HepG2 (cell line): ENCODE measurements around the gene LYG2. TPM values are rescaled to one million over a fixed set of nuclear protein-coding genes. Genes with fewer than 3 reads are reported as not detected.

ENCODE experiments used
- BCL6 ChIP-seq: IDR thresholded peaks from 2 replicates; pipeline ENCODE4 v1.6.1; 2016; ENCODE audit warnings: missing genetic modification reagents, missing compliant biosample characterization
- CEBPB ChIP-seq: IDR thresholded peaks from 2 replicates; pipeline ENCODE4 v1.6.1; 2011; ENCODE audit warnings: low read depth, low read length, improper control_type of control experiment, borderline replicate concordance
- HMG20A ChIP-seq: IDR thresholded peaks from 2 replicates; pipeline ENCODE4 v1.6.1; 2016; ENCODE audit warnings: borderline replicate concordance
- JUN ChIP-seq: sonication (generic); formaldehyde crosslinking; IDR thresholded peaks from 2 replicates; pipeline ENCODE4 v1.4.0; 2020; ENCODE audit warnings: mild to moderate bottlenecking, missing genetic modification reagents
- KAT8 ChIP-seq: IDR thresholded peaks from 2 replicates; pipeline ENCODE4 v1.6.1; 2016; ENCODE audit warnings: missing genetic modification reagents, missing compliant biosample characterization
- MXI1 ChIP-seq: IDR thresholded peaks from 3 replicates; pipeline ENCODE4 v1.6.1; 2012; ENCODE audit warnings: low read depth, low read length, inconsistent platforms, borderline replicate concordance
- NCOA2 ChIP-seq: sonication (generic); formaldehyde crosslinking; IDR thresholded peaks from 2 replicates; pipeline ENCODE4 v1.8.0; 2022; ENCODE audit warnings: inconsistent platforms
- SOX13 ChIP-seq, 3 experiments: fragments of 450-650 bp in 1 of 3; sonication (generic) in 1 of 3; formaldehyde crosslinking in 1 of 3; IDR thresholded peaks in 2 of 3; conservative IDR thresholded peaks in 1 of 3; 2 replicates each; pipeline versions ENCODE4 v1.5.0 to v1.6.1; 2016 to 2020; ENCODE audit warnings: antibody characterized with exemption in 1 of 3, mild to moderate bottlenecking in 1 of 3, missing compliant biosample characterization in 1 of 3, missing genetic modification reagents in 1 of 3, moderate library complexity in 1 of 3
- SOX5 ChIP-seq: IDR thresholded peaks from 2 replicates; pipeline ENCODE4 v1.6.1; 2016; ENCODE audit warnings: borderline replicate concordance
- TMF1 ChIP-seq: sonication (generic); formaldehyde crosslinking; IDR thresholded peaks from 2 replicates; pipeline ENCODE4 v1.8.1; 2022; ENCODE audit warnings: low read depth, missing genetic modification reagents
- ZNF3 ChIP-seq: IDR thresholded peaks from 2 replicates; pipeline ENCODE4 v1.7.0; 2017; ENCODE audit warnings: inconsistent platforms
- ZNF607 ChIP-seq: sonication (generic); formaldehyde crosslinking; IDR thresholded peaks from 2 replicates; pipeline ENCODE4 v1.5.1; 2020; ENCODE audit warnings: missing genetic modification reagents, mild to moderate bottlenecking, borderline replicate concordance
- polyA plus RNA-seq, 8 experiments: library from polyadenylated mRNA; depleted of rRNA in 3 of 8; stranded (reverse) in 7 of 8; unstranded in 1 of 8; fragments of >200 nt; fragmentation: Illumina TruSeq in 4 of 8; extraction: Trizol in 4 of 8; gene quantifications; 2 replicates each; pipeline versions ENCODE4 v1.2.1 to v1.2.3, GENCODE V29; 2011 to 2016; ENCODE audit warnings: low read depth in 4 of 8, missing spikeins in 1 of 8, mixed read lengths in 1 of 8; ENCODE audit not compliant: insufficient read depth in 1 of 8
- total RNA-seq, 5 experiments: library from RNA; depleted of rRNA; stranded (reverse); fragments of >200 nt; fragmentation: Illumina TruSeq; extraction: Trizol; gene quantifications; 2 replicates each; pipeline ENCODE4 v1.2.3, GENCODE V29; 2016; ENCODE audit warnings: low read depth in 1 of 5
- TF ChIP-seq, protein P1 (sequence below): sonication (generic); formaldehyde crosslinking; IDR thresholded peaks from 2 replicates; pipeline ENCODE4 v1.5.1; 2020; ENCODE audit warnings: mild to moderate bottlenecking, missing genetic modification reagents
- TF ChIP-seq, protein P2 (sequence below), 2 experiments: fragments of 450-650 bp in 1 of 2; sonication (generic) in 1 of 2; formaldehyde crosslinking; IDR thresholded peaks; 2 replicates each; pipeline versions ENCODE4 v1.5.0 to v1.8.0; 2020 to 2022; ENCODE audit warnings: mild to moderate bottlenecking in 1 of 2, missing genetic modification reagents in 1 of 2
- TF ChIP-seq, protein P3 (sequence below): IDR thresholded peaks from 2 replicates; pipeline ENCODE4 v1.4.0; 2020; ENCODE audit warnings: mild to moderate bottlenecking, missing genetic modification reagents
- TF ChIP-seq, protein P4 (sequence below): sonication (generic); formaldehyde crosslinking; IDR thresholded peaks from 2 replicates; pipeline ENCODE4 v1.5.0; 2020; ENCODE audit warnings: mild to moderate bottlenecking, missing genetic modification reagents

The LYG2 gene
- total and polyA plus RNA-seq, 2 of the 13 experiments (the other 11 are each of a cell fraction or from before 2014, with no cell fraction given), result 0.15 to 0.18 TPM

DNA sequence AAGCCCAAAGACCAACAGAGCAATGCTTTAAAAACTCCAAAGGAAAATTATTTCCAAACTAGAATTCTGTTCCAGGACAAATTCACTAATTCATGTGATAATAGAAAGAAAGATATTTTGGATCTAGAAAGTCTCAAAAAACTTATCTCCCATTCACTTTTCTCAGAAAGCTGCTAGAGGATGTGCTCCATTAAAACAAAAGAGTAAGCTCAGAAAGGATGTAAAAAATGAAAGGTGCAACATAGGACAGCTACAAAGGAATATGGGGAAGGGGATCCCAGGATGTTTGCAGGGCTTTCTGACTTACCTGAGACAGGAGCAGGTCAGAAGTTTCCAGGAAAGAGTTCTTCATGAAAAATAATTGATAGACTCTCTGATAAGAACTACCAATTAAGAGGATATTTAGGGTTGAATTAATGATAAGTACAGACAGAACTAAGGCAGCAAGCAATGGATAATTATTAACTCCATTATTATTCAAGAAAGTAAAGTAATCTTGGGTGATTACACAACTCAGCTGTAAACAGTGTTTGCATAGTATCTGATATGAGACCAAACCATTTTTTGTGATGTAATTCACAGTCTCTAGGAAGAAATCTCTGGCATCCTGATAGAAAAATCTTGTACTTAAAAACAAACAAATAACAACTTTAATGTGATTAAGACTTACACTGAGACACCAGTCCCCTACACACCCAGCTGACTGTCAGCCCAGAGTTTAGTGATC is 24.7 kb upstream of the LYG2 start (continued):
- TF ChIP-seq SOX5 (CRISPR knock-in tag), result peak; percentile 30; the same call in 1 of the 2 replicates
- TF ChIP-seq ZNF607 (CRISPR knock-in tag), result no peak
- peak; percentile 31; the same call in 1 of the 2 replicates for TF ChIP-seq KAT8 (CRISPR knock-in tag)
- peak; percentile 78 for TF ChIP-seq BCL6 (CRISPR knock-in tag)
- TF ChIP-seq TMF1 (CRISPR knock-in tag), result no peak
- TF ChIP-seq, protein P1, sequence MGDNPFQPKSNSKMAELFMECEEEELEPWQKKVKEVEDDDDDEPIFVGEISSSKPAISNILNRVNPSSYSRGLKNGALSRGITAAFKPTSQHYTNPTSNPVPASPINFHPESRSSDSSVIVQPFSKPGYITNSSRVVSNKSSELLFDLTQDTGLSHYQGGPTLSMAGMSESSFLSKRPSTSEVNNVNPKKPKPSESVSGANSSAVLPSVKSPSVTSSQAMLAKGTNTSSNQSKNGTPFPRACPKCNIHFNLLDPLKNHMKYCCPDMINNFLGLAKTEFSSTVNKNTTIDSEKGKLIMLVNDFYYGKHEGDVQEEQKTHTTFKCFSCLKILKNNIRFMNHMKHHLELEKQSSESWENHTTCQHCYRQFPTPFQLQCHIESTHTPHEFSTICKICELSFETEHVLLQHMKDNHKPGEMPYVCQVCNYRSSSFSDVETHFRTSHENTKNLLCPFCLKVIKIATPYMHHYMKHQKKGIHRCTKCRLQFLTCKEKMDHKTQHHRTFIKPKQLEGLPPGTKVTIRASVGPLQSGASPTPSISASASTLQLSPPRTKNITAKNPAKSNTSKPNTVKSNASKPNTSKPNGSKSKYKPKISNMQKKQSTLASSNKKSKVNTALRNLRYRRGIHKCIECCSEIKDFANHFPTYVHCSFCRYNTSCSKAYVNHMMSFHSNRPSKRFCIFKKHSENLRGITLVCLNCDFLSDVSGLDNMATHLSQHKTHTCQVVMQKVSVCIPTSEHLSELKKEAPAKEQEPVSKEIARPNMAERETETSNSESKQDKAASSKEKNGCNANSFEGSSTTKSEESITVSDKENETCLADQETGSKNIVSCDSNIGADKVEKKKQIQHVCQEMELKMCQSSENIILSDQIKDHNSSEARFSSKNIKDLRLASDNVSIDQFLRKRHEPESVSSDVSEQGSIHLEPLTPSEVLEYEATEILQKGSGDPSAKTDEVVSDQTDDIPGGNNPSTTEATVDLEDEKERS, result peak; percentile 98
- TF ChIP-seq HMG20A (CRISPR knock-in tag), result no peak; the same call in 1 of the 2 replicates
- no peak for TF ChIP-seq JUN (CRISPR knock-in tag)
- TF ChIP-seq, protein P2, sequence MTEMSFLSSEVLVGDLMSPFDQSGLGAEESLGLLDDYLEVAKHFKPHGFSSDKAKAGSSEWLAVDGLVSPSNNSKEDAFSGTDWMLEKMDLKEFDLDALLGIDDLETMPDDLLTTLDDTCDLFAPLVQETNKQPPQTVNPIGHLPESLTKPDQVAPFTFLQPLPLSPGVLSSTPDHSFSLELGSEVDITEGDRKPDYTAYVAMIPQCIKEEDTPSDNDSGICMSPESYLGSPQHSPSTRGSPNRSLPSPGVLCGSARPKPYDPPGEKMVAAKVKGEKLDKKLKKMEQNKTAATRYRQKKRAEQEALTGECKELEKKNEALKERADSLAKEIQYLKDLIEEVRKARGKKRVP (CRISPR knock-in tag; IDR thresholded peaks at IDR 0.05), result peak in 1 of 2 experiments; percentile 86; a peak in 2 of 4 replicates
- no peak for TF ChIP-seq MXI1
- TF ChIP-seq ZNF3 (CRISPR knock-in tag), result no peak
- TF ChIP-seq, protein P3, sequence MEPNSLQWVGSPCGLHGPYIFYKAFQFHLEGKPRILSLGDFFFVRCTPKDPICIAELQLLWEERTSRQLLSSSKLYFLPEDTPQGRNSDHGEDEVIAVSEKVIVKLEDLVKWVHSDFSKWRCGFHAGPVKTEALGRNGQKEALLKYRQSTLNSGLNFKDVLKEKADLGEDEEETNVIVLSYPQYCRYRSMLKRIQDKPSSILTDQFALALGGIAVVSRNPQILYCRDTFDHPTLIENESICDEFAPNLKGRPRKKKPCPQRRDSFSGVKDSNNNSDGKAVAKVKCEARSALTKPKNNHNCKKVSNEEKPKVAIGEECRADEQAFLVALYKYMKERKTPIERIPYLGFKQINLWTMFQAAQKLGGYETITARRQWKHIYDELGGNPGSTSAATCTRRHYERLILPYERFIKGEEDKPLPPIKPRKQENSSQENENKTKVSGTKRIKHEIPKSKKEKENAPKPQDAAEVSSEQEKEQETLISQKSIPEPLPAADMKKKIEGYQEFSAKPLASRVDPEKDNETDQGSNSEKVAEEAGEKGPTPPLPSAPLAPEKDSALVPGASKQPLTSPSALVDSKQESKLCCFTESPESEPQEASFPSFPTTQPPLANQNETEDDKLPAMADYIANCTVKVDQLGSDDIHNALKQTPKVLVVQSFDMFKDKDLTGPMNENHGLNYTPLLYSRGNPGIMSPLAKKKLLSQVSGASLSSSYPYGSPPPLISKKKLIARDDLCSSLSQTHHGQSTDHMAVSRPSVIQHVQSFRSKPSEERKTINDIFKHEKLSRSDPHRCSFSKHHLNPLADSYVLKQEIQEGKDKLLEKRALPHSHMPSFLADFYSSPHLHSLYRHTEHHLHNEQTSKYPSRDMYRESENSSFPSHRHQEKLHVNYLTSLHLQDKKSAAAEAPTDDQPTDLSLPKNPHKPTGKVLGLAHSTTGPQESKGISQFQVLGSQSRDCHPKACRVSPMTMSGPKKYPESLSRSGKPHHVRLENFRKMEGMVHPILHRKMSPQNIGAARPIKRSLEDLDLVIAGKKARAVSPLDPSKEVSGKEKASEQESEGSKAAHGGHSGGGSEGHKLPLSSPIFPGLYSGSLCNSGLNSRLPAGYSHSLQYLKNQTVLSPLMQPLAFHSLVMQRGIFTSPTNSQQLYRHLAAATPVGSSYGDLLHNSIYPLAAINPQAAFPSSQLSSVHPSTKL (CRISPR knock-in tag), result peak; percentile 66
- TF ChIP-seq SOX13 (IDR thresholded peaks at IDR 0.05), result no peak
- peak in 1 of 2 experiments; percentile 61; a peak in 1 of 4 replicates for TF ChIP-seq SOX13 (CRISPR knock-in tag; conservative IDR thresholded peaks at IDR 0.05 in 1 of 2, IDR thresholded peaks at IDR 0.05 in 1 of 2)
- peak; percentile 67; the same call in 1 of the 2 replicates for TF ChIP-seq CEBPB
- peak; percentile 47 for TF ChIP-seq NCOA2 (CRISPR knock-in tag)
- TF ChIP-seq, protein P4, sequence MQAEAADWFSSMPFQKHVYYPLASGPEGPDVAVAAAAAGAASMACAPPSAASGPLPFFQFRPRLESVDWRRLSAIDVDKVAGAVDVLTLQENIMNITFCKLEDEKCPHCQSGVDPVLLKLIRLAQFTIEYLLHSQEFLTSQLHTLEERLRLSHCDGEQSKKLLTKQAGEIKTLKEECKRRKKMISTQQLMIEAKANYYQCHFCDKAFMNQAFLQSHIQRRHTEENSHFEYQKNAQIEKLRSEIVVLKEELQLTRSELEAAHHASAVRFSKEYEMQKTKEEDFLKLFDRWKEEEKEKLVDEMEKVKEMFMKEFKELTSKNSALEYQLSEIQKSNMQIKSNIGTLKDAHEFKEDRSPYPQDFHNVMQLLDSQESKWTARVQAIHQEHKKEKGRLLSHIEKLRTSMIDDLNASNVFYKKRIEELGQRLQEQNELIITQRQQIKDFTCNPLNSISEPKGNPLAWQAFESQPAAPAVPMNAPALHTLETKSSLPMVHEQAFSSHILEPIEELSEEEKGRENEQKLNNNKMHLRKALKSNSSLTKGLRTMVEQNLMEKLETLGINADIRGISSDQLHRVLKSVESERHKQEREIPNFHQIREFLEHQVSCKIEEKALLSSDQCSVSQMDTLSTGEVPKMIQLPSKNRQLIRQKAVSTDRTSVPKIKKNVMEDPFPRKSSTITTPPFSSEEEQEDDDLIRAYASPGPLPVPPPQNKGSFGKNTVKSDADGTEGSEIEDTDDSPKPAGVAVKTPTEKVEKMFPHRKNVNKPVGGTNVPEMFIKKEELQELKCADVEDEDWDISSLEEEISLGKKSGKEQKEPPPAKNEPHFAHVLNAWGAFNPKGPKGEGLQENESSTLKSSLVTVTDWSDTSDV (CRISPR knock-in tag), result no peak
